Measurements from ENCODE around the gene MRPL16. TPM values are rescaled to one million over a fixed set of nuclear protein-coding genes. Genes with fewer than 3 reads are reported as not detected.
A peak's percentile ranks its signal among the peaks of the same experiment; 100 is the strongest.

Gene MRPL16
- total and polyA plus RNA-seq, 8 donors, result 17.0 to 36.6 (median 21.4) TPM

- WGBS, 2 donors, result 59 to 66% methylated on average over 12 of the region's 12 CpGs
- peaks cover 0 to 33% (median 19%) of the 10 kb centered on the region in 3 donors for H3K4me1 ChIP-seq
- no peaks in the 10 kb centered on the region for H3K36me3 ChIP-seq
- TF ChIP-seq CTCF (IDR thresholded peaks at IDR 0.05), result no peak
- ATAC-seq (no peak), FAIRE-seq (no peak), DNase-seq (peak in 1 of 6 donors; percentile 22)
- H3K27me3 ChIP-seq, result no peaks in the 10 kb centered on the region
- H3K27ac ChIP-seq, result no peak overlapping the region
- intact Hi-C loops (cut with DNase I), result no loop called here
- no peaks in the 10 kb centered on the region for H3K9me3 ChIP-seq
- no peak overlapping the region for H3K4me3 ChIP-seq
Observed at GRCh38 chr11:59842316-59842715, 31.7 kb upstream of the MRPL16 start.

- intact Hi-C loops (cut with DNase I), result no loop called here
- FAIRE-seq (no peak), ATAC-seq (no peak), DNase-seq (no peak)
- H3K4me1 ChIP-seq, result peaks cover 0 to 33% (median 19%) of the 10 kb centered on the region in 3 donors
- no peak for TF ChIP-seq CTCF (IDR thresholded peaks at IDR 0.05)
- no peaks in the 10 kb centered on the region for H3K9me3 ChIP-seq
- H3K4me3 ChIP-seq, result no peak overlapping the region
- no peak overlapping the region for H3K27ac ChIP-seq
- no peaks in the 10 kb centered on the region for H3K36me3 ChIP-seq
- 90 to 91% methylated on average over 2 of the region's 2 CpGs for WGBS, 2 donors
- H3K27me3 ChIP-seq, result no peaks in the 10 kb centered on the region
Observed at GRCh38 chr11:59841514-59841913, 30.9 kb upstream of the MRPL16 start.

- peak overlapping the region in 2 of 4 donors; percentile 6 to 46 for H3K27ac ChIP-seq
- no peaks in the 10 kb centered on the region for H3K9me3 ChIP-seq
- intact Hi-C loops (cut with DNase I), result no loop called here
- no peak for FAIRE-seq
- no peak for DNase-seq
- TF ChIP-seq CTCF (IDR thresholded peaks at IDR 0.05), result no peak
- no peaks in the 10 kb centered on the region for H3K27me3 ChIP-seq
- H3K4me1 ChIP-seq, result peaks cover 0 to 19% (median 18%) of the 10 kb centered on the region in 3 donors
- no peaks in the 10 kb centered on the region for H3K36me3 ChIP-seq
- peak; percentile 35 to 94 (median 65) for ATAC-seq
- no peak overlapping the region for H3K4me3 ChIP-seq
Observed at GRCh38 chr11:59839615-59840014, 29.0 kb upstream of the MRPL16 start.

- WGBS, 2 donors, result 82 to 92% methylated on average over 2 of the region's 2 CpGs
- H3K27me3 ChIP-seq, result no peaks in the 10 kb centered on the region
- intact Hi-C loops (cut with DNase I), result no loop called here
- no peak overlapping the region for H3K27ac ChIP-seq
- no peaks in the 10 kb centered on the region for H3K36me3 ChIP-seq
- H3K9me3 ChIP-seq, result no peaks in the 10 kb centered on the region
- no peak for TF ChIP-seq CTCF (IDR thresholded peaks at IDR 0.05)
- no peak for DNase-seq
- no peak overlapping the region for H3K4me3 ChIP-seq
- H3K4me1 ChIP-seq, result no peaks in the 10 kb centered on the region
- no peak for FAIRE-seq
- ATAC-seq, result no peak
Observed at GRCh38 chr11:59833602-59834001, 23.0 kb upstream of the MRPL16 start.

GRCh38 chr11:59829358-59829757 is 18.8 kb upstream of the MRPL16 start:
- TF ChIP-seq CTCF (IDR thresholded peaks at IDR 0.05), result no peak
- intact Hi-C loops (cut with DNase I), result loop anchor here in 2 of 3 donors (10.0 kb wide), 1 partner anchor 85 kb away; no protein-coding TSS in a partner anchor
- 78 to 82% methylated on average over 3 of the region's 3 CpGs for WGBS, 2 donors
- no peak for ATAC-seq
- H3K27me3 ChIP-seq, result no peaks in the 10 kb centered on the region
- H3K4me1 ChIP-seq, result no peaks in the 10 kb centered on the region
- H3K36me3 ChIP-seq, result no peaks in the 10 kb centered on the region
- no peaks in the 10 kb centered on the region for H3K9me3 ChIP-seq
- no peak overlapping the region for H3K4me3 ChIP-seq
- DNase-seq, result no peak
- H3K27ac ChIP-seq, result no peak overlapping the region
- FAIRE-seq, result no peak
